ENCODE measurements around the gene LMTK2.
A peak's percentile ranks its signal among the peaks of the same experiment; 100 is the strongest.

The LMTK2 gene

DNA sequence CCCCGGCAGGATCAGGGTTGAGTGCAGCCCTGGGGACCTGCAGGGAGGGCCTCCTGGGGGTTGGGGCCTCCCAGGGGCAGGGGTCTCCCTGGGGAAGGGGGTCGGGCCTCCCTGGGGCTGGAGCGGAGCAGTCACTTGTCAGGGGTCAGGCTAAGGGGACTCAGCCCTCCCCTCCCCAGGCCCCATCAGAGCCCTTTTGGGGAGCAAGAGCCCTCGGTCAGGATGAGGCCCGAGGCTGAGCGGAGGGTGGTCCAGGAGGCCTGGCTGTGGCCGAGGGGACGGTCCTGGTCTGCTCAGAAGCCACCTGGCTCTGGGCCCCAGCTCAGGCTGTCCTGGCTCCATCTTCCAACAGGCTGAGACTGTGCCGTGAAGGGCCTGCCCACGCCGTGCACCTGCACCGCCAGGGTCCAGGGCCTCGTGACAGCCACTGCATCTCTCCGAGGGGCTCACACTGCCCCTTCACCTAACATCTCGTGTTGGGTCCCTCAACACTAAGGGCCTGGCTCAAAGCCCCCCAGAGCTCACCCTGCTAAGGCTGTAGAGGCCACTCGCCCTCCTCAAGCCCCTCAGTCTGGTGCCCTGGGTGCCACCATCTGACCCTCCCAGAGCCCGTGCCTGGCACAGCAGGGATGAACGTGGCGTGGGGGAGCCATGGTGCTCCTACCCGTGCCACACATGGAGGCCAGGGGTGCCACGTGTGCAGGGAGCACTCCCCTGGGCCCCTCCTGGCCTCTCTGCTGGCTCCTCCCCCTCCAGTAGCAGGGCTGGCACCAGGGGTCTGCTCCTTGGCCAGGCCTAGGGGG is 117.4 kb downstream of the LMTK2 start:
- peaks cover 20% of the 10 kb centered on the region for H3K36me3 Mint-ChIP-seq (ENCODE audit: low read depth)
- no peaks in the 10 kb centered on the region for H3K27me3 Mint-ChIP-seq (ENCODE audit: low read depth, poor library complexity)
- H3K4me3 Mint-ChIP-seq: no peak overlapping the region
- TF ChIP-seq, protein P1, sequence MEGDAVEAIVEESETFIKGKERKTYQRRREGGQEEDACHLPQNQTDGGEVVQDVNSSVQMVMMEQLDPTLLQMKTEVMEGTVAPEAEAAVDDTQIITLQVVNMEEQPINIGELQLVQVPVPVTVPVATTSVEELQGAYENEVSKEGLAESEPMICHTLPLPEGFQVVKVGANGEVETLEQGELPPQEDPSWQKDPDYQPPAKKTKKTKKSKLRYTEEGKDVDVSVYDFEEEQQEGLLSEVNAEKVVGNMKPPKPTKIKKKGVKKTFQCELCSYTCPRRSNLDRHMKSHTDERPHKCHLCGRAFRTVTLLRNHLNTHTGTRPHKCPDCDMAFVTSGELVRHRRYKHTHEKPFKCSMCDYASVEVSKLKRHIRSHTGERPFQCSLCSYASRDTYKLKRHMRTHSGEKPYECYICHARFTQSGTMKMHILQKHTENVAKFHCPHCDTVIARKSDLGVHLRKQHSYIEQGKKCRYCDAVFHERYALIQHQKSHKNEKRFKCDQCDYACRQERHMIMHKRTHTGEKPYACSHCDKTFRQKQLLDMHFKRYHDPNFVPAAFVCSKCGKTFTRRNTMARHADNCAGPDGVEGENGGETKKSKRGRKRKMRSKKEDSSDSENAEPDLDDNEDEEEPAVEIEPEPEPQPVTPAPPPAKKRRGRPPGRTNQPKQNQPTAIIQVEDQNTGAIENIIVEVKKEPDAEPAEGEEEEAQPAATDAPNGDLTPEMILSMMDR (IDR thresholded peaks at IDR 0.05): no peak
- H3K9me3 Mint-ChIP-seq: peaks cover 5% of the 10 kb centered on the region
- DNase-seq: no peak
- no peak overlapping the region for H3K27ac Mint-ChIP-seq
- peaks cover 26% of the 10 kb centered on the region for H3K4me1 Mint-ChIP-seq

DNA sequence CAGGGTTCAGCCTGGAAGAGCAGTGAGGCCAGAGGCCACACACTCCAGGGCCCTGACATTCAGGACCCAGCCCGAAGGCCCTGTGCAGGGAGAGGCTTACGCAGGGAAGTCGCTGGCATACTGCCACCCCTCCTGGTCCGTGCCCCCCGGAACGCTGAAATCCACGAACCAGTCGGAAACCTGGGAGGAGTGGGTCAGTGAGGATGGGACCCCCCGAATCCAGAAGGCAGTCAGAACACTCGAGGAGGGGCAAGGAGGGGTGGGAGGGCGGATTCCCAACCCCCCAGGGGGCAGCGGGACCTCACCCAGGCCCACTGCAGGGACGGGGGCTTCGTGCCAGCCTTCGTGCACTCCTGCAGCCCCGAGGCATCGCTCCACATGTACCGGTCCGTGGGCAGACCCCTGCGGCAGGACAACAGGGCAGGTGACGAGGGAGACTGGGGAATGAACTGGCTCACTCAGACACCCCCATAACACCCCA is 118.1 kb downstream of the LMTK2 start:
- no peak for DNase-seq
- H3K4me3 Mint-ChIP-seq: no peak overlapping the region
- peaks cover 27% of the 10 kb centered on the region for H3K4me1 Mint-ChIP-seq
- no peaks in the 10 kb centered on the region for H3K27me3 Mint-ChIP-seq (ENCODE audit: low read depth, poor library complexity)
- peaks cover 14% of the 10 kb centered on the region for H3K36me3 Mint-ChIP-seq (ENCODE audit: low read depth)
- no peaks in the 10 kb centered on the region for H3K9me3 Mint-ChIP-seq
- no peak overlapping the region for H3K27ac Mint-ChIP-seq
- TF ChIP-seq, protein P1 (IDR thresholded peaks at IDR 0.05): no peak

DNA sequence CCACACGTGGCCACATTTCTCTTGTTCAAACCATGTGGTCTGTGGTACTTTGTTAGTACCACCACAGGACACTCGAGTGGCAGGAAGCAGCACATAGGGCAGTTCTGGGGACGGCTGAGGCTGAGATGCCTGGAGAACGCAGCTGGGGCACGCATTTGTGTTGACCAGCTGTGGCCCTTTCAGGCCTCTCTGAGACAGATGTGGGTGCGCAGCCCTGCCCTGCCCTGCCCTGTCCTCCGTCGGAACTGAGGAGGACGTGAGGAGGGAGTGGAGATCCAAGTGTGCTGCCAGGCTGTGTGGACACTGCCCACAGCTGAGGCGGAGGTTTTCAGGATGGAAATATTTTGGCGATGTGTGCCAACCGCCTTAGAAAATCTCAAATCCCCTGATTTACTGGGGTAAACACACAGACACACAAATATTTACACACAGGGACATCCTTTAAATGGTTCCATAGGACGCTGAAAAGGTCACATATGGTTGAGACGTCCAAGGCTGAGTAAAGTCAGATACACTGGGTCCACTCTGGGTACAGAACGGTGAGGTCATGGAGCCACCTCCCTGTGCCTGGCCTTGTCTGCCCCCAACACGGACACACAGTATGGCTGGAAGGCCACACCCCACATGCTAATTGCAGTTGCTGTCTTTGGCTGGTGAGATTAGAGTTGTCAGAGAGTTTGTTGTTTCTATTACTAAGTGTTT is 119.4 kb downstream of the LMTK2 start:
- H3K27me3 Mint-ChIP-seq (ENCODE audit: low read depth, poor library complexity): no peaks in the 10 kb centered on the region
- H3K36me3 Mint-ChIP-seq (ENCODE audit: low read depth): peaks cover 11% of the 10 kb centered on the region
- H3K27ac Mint-ChIP-seq: peak overlapping the region; percentile 72
- DNase-seq: no peak
- H3K4me1 Mint-ChIP-seq: peaks cover 32% of the 10 kb centered on the region
- TF ChIP-seq, protein P1 (IDR thresholded peaks at IDR 0.05): no peak
- no peaks in the 10 kb centered on the region for H3K9me3 Mint-ChIP-seq
- H3K4me3 Mint-ChIP-seq: no peak overlapping the region

DNA sequence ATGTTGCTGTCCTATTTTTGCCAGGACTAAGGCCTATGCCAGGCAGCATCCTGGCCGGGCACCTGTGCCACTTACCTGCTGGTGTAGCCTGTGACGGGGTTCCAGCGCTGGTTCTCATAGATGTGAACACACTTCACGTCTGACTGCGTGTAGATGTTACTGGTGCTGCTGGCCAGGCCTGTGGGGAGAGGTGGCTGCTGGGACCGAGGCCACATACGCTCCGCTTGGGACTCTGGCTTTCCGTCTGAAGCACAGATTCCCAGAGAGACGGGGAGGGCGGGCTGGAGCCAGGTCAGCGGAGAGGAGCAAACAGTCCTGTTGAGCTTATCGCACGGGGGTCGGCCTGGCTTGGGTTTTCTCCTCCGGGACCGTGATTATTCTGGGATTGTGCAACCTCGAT is 121.3 kb downstream of the LMTK2 start:
- no peak for DNase-seq
- Mint-ChIP-seq H3K9me3 (no peaks in the 10 kb centered on the region), H3K27me3 (ENCODE audit: low read depth, poor library complexity) (no peaks in the 10 kb centered on the region), H3K4me1 (peaks cover 37% of the 10 kb centered on the region), H3K4me3 (no peak overlapping the region), H3K36me3 (ENCODE audit: low read depth) (peaks cover 11% of the 10 kb centered on the region), H3K27ac (peak overlapping the region; percentile 87)
- TF ChIP-seq, protein P1 (IDR thresholded peaks at IDR 0.05): no peak

DNA sequence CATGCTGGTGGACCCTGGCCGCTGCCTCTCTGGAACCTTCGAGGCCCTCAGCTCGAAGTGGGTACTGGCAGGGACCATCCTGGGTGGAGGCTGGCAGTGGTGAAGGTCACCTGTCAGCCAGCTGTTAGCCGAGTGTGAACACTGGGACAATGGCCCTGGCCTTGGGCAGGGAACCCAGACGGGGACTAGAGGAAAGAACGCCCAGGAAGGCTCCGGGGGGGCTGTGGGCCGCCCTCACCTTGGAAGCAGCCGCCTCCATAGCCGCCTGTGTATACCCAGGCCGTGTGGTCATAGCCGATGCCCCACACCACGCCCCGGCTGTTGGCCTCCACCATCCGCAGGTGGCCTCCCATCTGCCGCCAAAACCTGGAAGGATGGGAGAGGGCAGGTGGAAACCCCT is 122.1 kb downstream of the LMTK2 start:
- H3K27ac Mint-ChIP-seq: no peak overlapping the region
- H3K36me3 Mint-ChIP-seq (ENCODE audit: low read depth): peaks cover 11% of the 10 kb centered on the region
- H3K4me1 Mint-ChIP-seq: peaks cover 31% of the 10 kb centered on the region
- no peak overlapping the region for H3K4me3 Mint-ChIP-seq
- H3K27me3 Mint-ChIP-seq (ENCODE audit: low read depth, poor library complexity): no peaks in the 10 kb centered on the region
- TF ChIP-seq, protein P1 (IDR thresholded peaks at IDR 0.05): no peak
- no peaks in the 10 kb centered on the region for H3K9me3 Mint-ChIP-seq
- DNase-seq: no peak
